HEK293 (cell line): Measurements from ENCODE around the gene TCF12.
A peak's percentile ranks its signal among the peaks of the same experiment; 100 is the strongest.

Experiments used
- CTCF ChIA-PET: fragments of 350-600 bp; formaldehyde crosslinking; extraction: SDS; loops from one replicate; lab custom pipeline; 2021; ENCODE audit warnings: antibody characterized with exemption; lab: Yijun Ruan, JAX
- POLR2A ChIA-PET: fragments of 300-600 bp; formaldehyde crosslinking; extraction: SDS; loops from one replicate; lab custom pipeline; 2020; ENCODE audit warnings: antibody characterized with exemption, inconsistent platforms; lab: Yijun Ruan, JAX
- H3K27ac ChIP-seq: fragments of 200-500 bp; sonication (Bioruptor generic); 2 replicates; pipeline ENCODE4 v1.5.1; 2014; ENCODE audit warnings: low read depth, low read length, control low read depth, inconsistent platforms; ENCODE audit errors: extremely low read depth
- H3K36me3 ChIP-seq, 2 experiments: fragments of 200-500 bp in 1 of 2; sonication (Bioruptor generic) in 1 of 2; 1 replicate in 1 of 2; 2 replicates in 1 of 2; pipeline ENCODE4 v1.5.1; 2014 to 2017; ENCODE audit warnings: inconsistent platforms in 2 of 2, low read length in 2 of 2; ENCODE audit not compliant: control insufficient read depth in 2 of 2, insufficient read depth in 1 of 2
- H3K4me1 ChIP-seq: fragments of 200-500 bp; sonication (Bioruptor generic); 2 replicates; pipeline ENCODE4 v1.5.1; 2014; ENCODE audit warnings: mild to moderate bottlenecking, low read length, inconsistent platforms; ENCODE audit not compliant: control insufficient read depth, insufficient read depth
- H3K4me3 ChIP-seq: 2 replicates; pipeline ENCODE4 v1.5.1; 2011; ENCODE audit warnings: low read depth, mild to moderate bottlenecking, control low read depth, low read length, moderate library complexity
- H3K9me3 ChIP-seq: fragments of 200-500 bp; sonication (Bioruptor generic); 2 replicates; pipeline ENCODE4 v1.5.1; 2014; ENCODE audit warnings: low read depth, low read length, inconsistent platforms; ENCODE audit not compliant: control insufficient read depth, insufficient read depth
- GLIS1 ChIP-seq: fragments of 450-650 bp; formaldehyde crosslinking; IDR thresholded peaks from 2 replicates; pipeline ENCODE4 v1.5.1; 2016; ENCODE audit warnings: missing biosample characterization, missing genetic modification characterization
- GLIS2 ChIP-seq: fragments of 450-650 bp; formaldehyde crosslinking; IDR thresholded peaks from 2 replicates; pipeline ENCODE4 v1.5.1; 2016; ENCODE audit warnings: missing biosample characterization, missing genetic modification characterization
- IKZF3 ChIP-seq: fragments of 450-650 bp; IDR thresholded peaks from 2 replicates; pipeline ENCODE4 v1.5.0; 2018; ENCODE audit warnings: missing biosample characterization, mild to moderate bottlenecking, missing genetic modification characterization, moderate library complexity
- INSM2 ChIP-seq: fragments of 450-650 bp; formaldehyde crosslinking; IDR thresholded peaks from 2 replicates; pipeline ENCODE4 v1.5.1; 2016; ENCODE audit warnings: missing biosample characterization, missing genetic modification characterization
- KLF7 ChIP-seq: fragments of 450-650 bp; formaldehyde crosslinking; IDR thresholded peaks from 2 replicates; pipeline ENCODE4 v1.5.1; 2016; ENCODE audit warnings: missing biosample characterization, missing genetic modification characterization, borderline replicate concordance
- PBX3 ChIP-seq: sonication (generic); formaldehyde crosslinking; IDR thresholded peaks from 2 replicates; pipeline ENCODE4 v1.8.1; 2022; ENCODE audit warnings: mild to moderate bottlenecking, moderate library complexity, missing genetic modification reagents
- SCRT1 ChIP-seq: fragments of 450-650 bp; formaldehyde crosslinking; IDR thresholded peaks from 2 replicates; pipeline ENCODE4 v1.5.1; 2016; ENCODE audit warnings: missing biosample characterization, missing genetic modification characterization, borderline replicate concordance
- SETDB1 ChIP-seq: IDR thresholded peaks from one replicate; pipeline ENCODE4 v1.6.1; 2017; ENCODE audit warnings: mild to moderate bottlenecking, low read length, moderate library complexity, mixed read lengths; ENCODE audit not compliant: insufficient read length
- SP3 ChIP-seq: fragments of 450-650 bp; formaldehyde crosslinking; IDR thresholded peaks from 2 replicates; pipeline ENCODE4 v1.5.1; 2016; ENCODE audit warnings: missing biosample characterization, missing genetic modification characterization
- ZBTB6 ChIP-seq: fragments of 450-650 bp; formaldehyde crosslinking; IDR thresholded peaks from 2 replicates; pipeline ENCODE4 v1.5.1; 2017; ENCODE audit warnings: missing biosample characterization, missing genetic modification characterization
- ZBTB7A ChIP-seq: fragments of 450-650 bp; formaldehyde crosslinking; IDR thresholded peaks from 2 replicates; pipeline ENCODE4 v1.5.1; 2016; ENCODE audit warnings: low read depth, missing biosample characterization, missing genetic modification characterization
- ZFHX2 ChIP-seq: fragments of 450-650 bp; formaldehyde crosslinking; conservative IDR thresholded peaks from 2 replicates; pipeline ENCODE4 v1.5.1; 2016; ENCODE audit warnings: missing biosample characterization, missing genetic modification characterization
- ZNF148 ChIP-seq: fragments of 450-650 bp; formaldehyde crosslinking; IDR thresholded peaks from 2 replicates; pipeline ENCODE4 v1.5.0; 2017; ENCODE audit warnings: missing biosample characterization, missing genetic modification characterization, borderline replicate concordance
- ZNF174 ChIP-seq: fragments of 450-650 bp; formaldehyde crosslinking; IDR thresholded peaks from 2 replicates; pipeline ENCODE4 v1.5.0; 2017; ENCODE audit warnings: missing biosample characterization, mild to moderate bottlenecking, missing genetic modification characterization
- ZNF18 ChIP-seq: fragments of 450-650 bp; formaldehyde crosslinking; IDR thresholded peaks from 2 replicates; pipeline ENCODE4 v1.5.1; 2016; ENCODE audit warnings: missing biosample characterization, missing genetic modification characterization
- ZNF23 ChIP-seq: fragments of 450-650 bp; formaldehyde crosslinking; IDR thresholded peaks from 2 replicates; pipeline ENCODE4 v1.5.1; 2016; ENCODE audit warnings: missing biosample characterization, missing genetic modification characterization, borderline replicate concordance
- ZNF324 ChIP-seq: fragments of 450-650 bp; formaldehyde crosslinking; IDR thresholded peaks from 2 replicates; pipeline ENCODE4 v1.5.1; 2016; ENCODE audit warnings: missing biosample characterization, missing genetic modification characterization
- ZNF350 ChIP-seq: fragments of 450-650 bp; formaldehyde crosslinking; IDR thresholded peaks from 2 replicates; pipeline ENCODE4 v1.5.0; 2017; ENCODE audit warnings: missing biosample characterization, mild to moderate bottlenecking, missing genetic modification characterization
- ZNF394 ChIP-seq: fragments of 450-650 bp; formaldehyde crosslinking; IDR thresholded peaks from 2 replicates; pipeline ENCODE4 v1.5.1; 2016; ENCODE audit warnings: missing biosample characterization, missing genetic modification characterization, mild to moderate bottlenecking, moderate library complexity, borderline replicate concordance
- ZNF48 ChIP-seq: fragments of 450-650 bp; formaldehyde crosslinking; IDR thresholded peaks from 2 replicates; pipeline ENCODE4 v1.5.1; 2016; ENCODE audit warnings: missing biosample characterization, missing genetic modification characterization
- ZNF571 ChIP-seq: fragments of 450-650 bp; formaldehyde crosslinking; IDR thresholded peaks from 2 replicates; pipeline ENCODE4 v1.5.0; 2017; ENCODE audit warnings: missing biosample characterization, missing genetic modification characterization
- ZNF596 ChIP-seq: fragments of 450-650 bp; IDR thresholded peaks from 2 replicates; pipeline ENCODE4 v1.5.0; 2018; ENCODE audit warnings: missing biosample characterization, mild to moderate bottlenecking, missing genetic modification characterization, moderate library complexity
- ZNF621 ChIP-seq: fragments of 450-650 bp; formaldehyde crosslinking; IDR thresholded peaks from 2 replicates; pipeline ENCODE4 v1.5.1; 2017; ENCODE audit warnings: missing biosample characterization, missing genetic modification characterization
- ZNF626 ChIP-seq: fragments of 450-650 bp; sonication (Bioruptor Pico); formaldehyde crosslinking; IDR thresholded peaks from 2 replicates; pipeline ENCODE4 v1.5.1; 2018; ENCODE audit warnings: missing biosample characterization, missing genetic modification characterization, inconsistent platforms
- ZNF654 ChIP-seq: fragments of 450-650 bp; formaldehyde crosslinking; IDR thresholded peaks from 2 replicates; pipeline ENCODE4 v1.5.1; 2016; ENCODE audit warnings: low read depth, missing biosample characterization, missing genetic modification characterization
- ZNF660 ChIP-seq: fragments of 450-650 bp; IDR thresholded peaks from 2 replicates; pipeline ENCODE4 v1.5.1; 2018; ENCODE audit warnings: missing biosample characterization, mild to moderate bottlenecking, missing genetic modification characterization
- ZSCAN16 ChIP-seq: fragments of 450-650 bp; formaldehyde crosslinking; IDR thresholded peaks from 2 replicates; pipeline ENCODE4 v1.5.1; 2016; ENCODE audit warnings: missing biosample characterization, missing genetic modification characterization
- ZSCAN18 ChIP-seq: fragments of 450-650 bp; formaldehyde crosslinking; IDR thresholded peaks from 2 replicates; pipeline ENCODE4 v1.5.1; 2016; ENCODE audit warnings: missing biosample characterization, missing genetic modification characterization

TCF12 gene

GRCh38 chr15:57205996-57206395, 287.6 kb downstream of the TCF12 start:
- TF ChIP-seq ZNF596 (tag by site-specific recombination) = no peak
- no peak for TF ChIP-seq GLIS2 (tag by site-specific recombination)
- TF ChIP-seq ZNF324 = no peak
- TF ChIP-seq ZNF174 (tag by site-specific recombination) = no peak
- no peak for TF ChIP-seq PBX3
- no peak for TF ChIP-seq ZNF626
- TF ChIP-seq GLIS1 (tag by site-specific recombination) = no peak
- no peak for TF ChIP-seq ZNF571 (tag by site-specific recombination)
- TF ChIP-seq ZSCAN16 (tag by site-specific recombination) = no peak
- no peak for TF ChIP-seq ZNF350 (tag by site-specific recombination)
- no peak for TF ChIP-seq SP3 (tag by site-specific recombination)
- TF ChIP-seq ZSCAN18 = no peak
- TF ChIP-seq ZBTB7A (tag by site-specific recombination) = no peak
- no peak for TF ChIP-seq ZBTB6 (tag by site-specific recombination)
- no peak for TF ChIP-seq ZFHX2
- no peak for TF ChIP-seq ZNF48
- Histone ChIP-seq H3K4me1 (peaks cover 12% of the 10 kb centered on the region), H3K27ac (no peak overlapping the region), H3K9me3 (no peaks in the 10 kb centered on the region), H3K4me3 (no peak overlapping the region), H3K36me3 (no peaks in the 10 kb centered on the region; a peak in 1 of 3 replicates)
- CTCF ChIA-PET = no interaction called here
- POLR2A ChIA-PET = no interaction called here

GRCh38 chr15:57213862-57214261, 295.4 kb downstream of the TCF12 start:
- Histone ChIP-seq H3K4me3 (no peak overlapping the region), H3K27ac (no peak overlapping the region), H3K36me3 (no peaks in the 10 kb centered on the region), H3K9me3 (no peaks in the 10 kb centered on the region), H3K4me1 (peaks cover 16% of the 10 kb centered on the region; the same call in 1 of the 2 replicates)
- POLR2A ChIA-PET = no interaction called here
- CTCF ChIA-PET = interaction anchor here (0.6 to 1.6 kb wide), 6 partner anchors 28 to 724 kb away, joined by 3 to 8 read pairs (median 4); no protein-coding TSS in a partner anchor
- TF ChIP-seq ZNF394 = no peak
- TF ChIP-seq INSM2 (tag by site-specific recombination) = no peak
- 0 out of 2 replicates have a peak, but pooled peaks have one; percentile 48 for TF ChIP-seq ZNF660 (tag by site-specific recombination)
- TF ChIP-seq KLF7 = no peak
- 0 out of 2 replicates have a peak, but pooled peaks have one; percentile 20 for TF ChIP-seq IKZF3 (tag by site-specific recombination)
- TF ChIP-seq ZNF621 = no peak
- TF ChIP-seq ZNF18 (tag by site-specific recombination) = no peak
- TF ChIP-seq SETDB1 = no peak
- TF ChIP-seq ZNF148 (tag by site-specific recombination) = no peak
- peak; percentile 76 for TF ChIP-seq ZNF654
- no peak for TF ChIP-seq ZNF23 (tag by site-specific recombination)
- no peak for TF ChIP-seq SCRT1 (tag by site-specific recombination)
